PC-9 (cell line): Measurements from ENCODE around the gene ZDHHC12. TPM values are rescaled to one million over a fixed set of nuclear protein-coding genes. Genes with fewer than 3 reads are reported as not detected.

Experiments used
- BruUV-seq: library from RNA; stranded (reverse); fragments of 400-500 nt; replicated peaks from 2 replicates; lab custom pipeline; 2021; lab: Mats Ljungman, UMichigan
- CTCF ChIA-PET: fragments of 300-600 bp; sonication (Branson Sonifier 250); formaldehyde crosslinking; loops from one replicate; lab custom pipeline; 2022; ENCODE audit warnings: antibody characterized with exemption; lab: Charles Lee
- POLR2A ChIA-PET: fragments of 300-600 bp; sonication (Branson Sonifier 250); formaldehyde crosslinking; loops from one replicate; lab custom pipeline; 2022; ENCODE audit warnings: antibody characterized with exemption; ENCODE audit not compliant: unreplicated experiment; lab: Charles Lee
- DNase-seq, 2 experiments: peaks; one replicate each; pipeline versions ENCODE4 v3.0.0 to v3.0.0-alpha.2; 2015 to 2022; ENCODE audit warnings: mixed read lengths in 1 of 2
- H2AFZ ChIP-seq: fragments of 200-600 bp; sonication (generic); 2 replicates; pipeline ENCODE4 v1.8.1; 2017; ENCODE audit warnings: antibody characterized with exemption
- H3F3A ChIP-seq: fragments of 200-600 bp; sonication (generic); 2 replicates; pipeline ENCODE4 v1.8.1; 2017; ENCODE audit warnings: antibody characterized with exemption, mild to moderate bottlenecking, low read depth; ENCODE audit not compliant: insufficient read depth
- H3K27ac ChIP-seq: fragments of 200-600 bp; sonication (generic); 2 replicates; pipeline ENCODE4 v1.6.1; 2016; ENCODE audit warnings: mixed run types
- H3K27me3 ChIP-seq: fragments of 200-600 bp; sonication (generic); 2 replicates; pipeline ENCODE4 v1.6.1; 2016; ENCODE audit warnings: low read depth, mixed run types; ENCODE audit not compliant: insufficient read depth
- H3K36me3 ChIP-seq: fragments of 200-600 bp; sonication (generic); 2 replicates; pipeline ENCODE4 v1.6.1; 2016; ENCODE audit warnings: low read depth, mixed run types
- H3K4me1 ChIP-seq: fragments of 200-600 bp; sonication (generic); replicated peaks from 2 replicates; pipeline ENCODE4 v1.6.1; 2016; ENCODE audit warnings: mixed run types; ENCODE audit not compliant: insufficient read depth
- H3K4me2 ChIP-seq: fragments of 200-600 bp; sonication (generic); 2 replicates; pipeline ENCODE4 v1.6.1; 2017; ENCODE audit warnings: mixed run types
- H3K4me3 ChIP-seq: fragments of 200-600 bp; sonication (generic); 2 replicates; pipeline ENCODE4 v1.6.1; 2016; ENCODE audit warnings: mixed run types
- H3K79me2 ChIP-seq: fragments of 200-600 bp; sonication (generic); 2 replicates; pipeline ENCODE4 v1.6.1; 2017; ENCODE audit warnings: low read depth, mixed run types
- H3K9me2 ChIP-seq: fragments of 200-600 bp; sonication (generic); 2 replicates; pipeline ENCODE4 v1.8.1; 2017; ENCODE audit warnings: mild to moderate bottlenecking; ENCODE audit not compliant: insufficient read depth
- H3K9me3 ChIP-seq: fragments of 200-600 bp; sonication (generic); 2 replicates; pipeline ENCODE4 v1.8.1; 2016; ENCODE audit warnings: low read depth; ENCODE audit not compliant: insufficient read depth
- H4K20me1 ChIP-seq: fragments of 200-600 bp; sonication (generic); 2 replicates; pipeline ENCODE4 v1.8.1; 2017; ENCODE audit not compliant: insufficient read depth
- CTCF ChIP-seq: fragments of 200-600 bp; sonication (generic); conservative IDR thresholded peaks from 2 replicates; pipeline ENCODE4 v1.6.1; 2017; ENCODE audit warnings: mixed run types, antibody characterized with exemption, mild to moderate bottlenecking, moderate library complexity
- EZH2 ChIP-seq: fragments of 200-600 bp; sonication (generic); IDR thresholded peaks from 2 replicates; pipeline ENCODE4 v1.8.0; 2017; ENCODE audit warnings: antibody characterized with exemption, low read depth
- intact Hi-C: fragments of 100-400 bp; cut with micrococcal nuclease; formaldehyde crosslinking; loops from one replicate; pipeline ENCODE4 v1.10.0; 2022; ENCODE audit not compliant: unreplicated experiment
- total RNA-seq: library from RNA; stranded (reverse); gene quantifications from 2 replicates; pipeline ENCODE4 v1.2.3, GENCODE V29; 2021

ZDHHC12 gene
- total RNA-seq, 1 experiment from 2014 or later = 102 TPM

- Histone ChIP-seq H3K79me2 (peaks cover 75% of the 10 kb centered on the region), H3K27me3 (no peaks in the 10 kb centered on the region), H3K27ac (peak overlapping the region; percentile 56), H3K4me1 (peaks cover 39% of the 10 kb centered on the region), H3F3A (peaks cover 68% of the 10 kb centered on the region), H4K20me1 (peaks cover 49% of the 10 kb centered on the region), H3K9me3 (no peaks in the 10 kb centered on the region), H3K36me3 (peaks cover 50% of the 10 kb centered on the region), H3K4me2 (peak overlapping the region; percentile 95), H3K9me2 (no peaks in the 10 kb centered on the region), H3K4me3 (peak overlapping the region; percentile 80), H2AFZ (no peak overlapping the region)
- CTCF ChIA-PET = interaction anchor here (0.5 kb wide), 1 partner anchor 18 kb away, joined by 7 read pairs; no protein-coding TSS in a partner anchor
- BruUV-seq = no TSS peak
- TF ChIP-seq EZH2 (no peak), CTCF (no peak)
- no peak for DNase-seq
- intact Hi-C loops = no loop called here
- POLR2A ChIA-PET = no interaction called here
Observed at GRCh38 chr9:128690684-128691034, 33.3 kb downstream of the ZDHHC12 start.

DNA sequence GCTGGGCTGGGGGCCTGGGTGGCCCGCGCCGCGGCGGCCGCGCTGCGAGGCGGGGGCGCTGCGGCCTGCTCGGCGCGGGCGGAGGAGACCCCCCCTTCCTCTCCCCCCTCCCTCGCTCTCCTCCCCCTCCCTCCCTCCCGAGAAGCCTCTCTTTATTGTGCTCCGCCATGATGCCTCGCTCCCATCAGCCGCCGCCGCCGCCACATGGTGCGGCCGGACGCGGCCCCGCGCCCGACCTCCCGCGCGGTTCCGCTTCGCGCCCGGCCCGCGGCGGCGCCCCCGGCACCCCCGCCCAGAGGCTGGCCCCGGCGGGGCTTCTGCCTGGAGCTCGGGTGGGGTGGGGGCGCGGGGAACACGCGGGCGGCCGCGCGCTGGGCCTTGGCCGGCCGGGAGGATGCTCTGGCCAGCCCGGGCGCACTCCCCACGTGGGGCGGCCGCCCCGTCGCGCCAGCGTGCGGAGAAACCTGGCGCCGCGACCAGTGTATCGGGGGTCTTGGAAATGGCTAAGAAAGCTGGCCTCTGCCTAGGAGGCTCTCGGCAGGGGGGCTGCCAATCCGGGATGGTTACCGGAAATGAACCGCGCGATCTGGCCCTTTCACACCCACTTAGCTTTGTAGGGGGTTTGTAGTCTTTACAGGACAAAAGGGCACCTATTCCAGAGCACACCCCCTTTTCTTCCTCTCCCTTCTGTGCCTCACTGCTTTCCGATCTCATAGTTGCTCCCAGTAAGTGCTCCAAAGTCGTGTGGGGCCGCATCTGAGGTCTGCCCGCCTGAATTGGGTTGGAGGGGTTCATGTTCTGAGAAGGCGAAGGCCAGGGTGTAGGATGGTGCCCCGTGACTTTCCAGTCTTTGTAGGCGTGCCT, 33.9 kb downstream of the ZDHHC12 start:
- no peak for DNase-seq

GRCh38 chr9:128689293-128689774, 34.6 kb downstream of the ZDHHC12 start:
- Histone ChIP-seq H3K4me1 (peaks cover 47% of the 10 kb centered on the region), H3K79me2 (peaks cover 85% of the 10 kb centered on the region), H4K20me1 (peaks cover 54% of the 10 kb centered on the region), H3K4me3 (peak overlapping the region; percentile 57; the same call in 1 of the 2 replicates), H3K9me2 (no peaks in the 10 kb centered on the region), H3K27ac (peak overlapping the region; percentile 45; the same call in 1 of the 2 replicates), H3K27me3 (no peaks in the 10 kb centered on the region), H3K36me3 (peaks cover 44% of the 10 kb centered on the region), H3K9me3 (no peaks in the 10 kb centered on the region), H3F3A (peaks cover 69% of the 10 kb centered on the region), H3K4me2 (no peak overlapping the region; the same call in 1 of the 2 replicates), H2AFZ (no peak overlapping the region)
- DNase-seq = no peak
- ChIA-PET CTCF (interaction anchor here (0.5 to 0.6 kb wide), 3 partner anchors 22 to 271 kb away, joined by 3 read pairs; no protein-coding TSS in a partner anchor), POLR2A (interaction anchor here (0.7 to 1.0 kb wide), 2 partner anchors 54 to 158 kb away, joined by 3 to 21 read pairs; no protein-coding TSS in a partner anchor)
- intact Hi-C loops = loop anchor here (1.0 to 10.0 kb wide), 4 partner anchors 33 to 335 kb away; partner anchors contain the start of genes DYNC2I2 and SH3GLB2
- TF ChIP-seq EZH2 = no peak
- TF ChIP-seq CTCF = no peak
- no TSS peak for BruUV-seq

More for the DNA sequence above, 33.9 kb downstream of the ZDHHC12 start:
- no TSS peak for BruUV-seq
- peaks cover 45% of the 10 kb centered on the region for H3K4me1 ChIP-seq
- H3F3A ChIP-seq = peaks cover 68% of the 10 kb centered on the region
- no peaks in the 10 kb centered on the region for H3K27me3 ChIP-seq
- H3K27ac ChIP-seq = peak overlapping the region; percentile 56
- peak overlapping the region; percentile 80 for H3K4me3 ChIP-seq
- peaks cover 81% of the 10 kb centered on the region for H3K79me2 ChIP-seq
- peaks cover 46% of the 10 kb centered on the region for H3K36me3 ChIP-seq
- CTCF ChIA-PET = interaction anchor here (0.5 kb wide), 2 partner anchors 18 to 270 kb away, joined by 3 to 7 read pairs; no protein-coding TSS in a partner anchor
- no peak for TF ChIP-seq EZH2
- no peak overlapping the region for H2AFZ ChIP-seq
- H3K9me3 ChIP-seq = no peaks in the 10 kb centered on the region
- no peaks in the 10 kb centered on the region for H3K9me2 ChIP-seq
- peak overlapping the region; percentile 95 for H3K4me2 ChIP-seq
- POLR2A ChIA-PET = interaction anchor here (1.0 kb wide), 1 partner anchor 55 kb away, joined by 21 read pairs; no protein-coding TSS in a partner anchor
- H4K20me1 ChIP-seq = peaks cover 55% of the 10 kb centered on the region
- intact Hi-C loops = loop anchor here (1.0 to 10.0 kb wide), 4 partner anchors 34 to 335 kb away; partner anchors contain the start of genes DYNC2I2 and SH3GLB2
